Activated CD4-positive, alpha-beta memory T cell treated with anti-CD3 and anti-CD28 coated beads for 36 hours (primary cell): Measurements from ENCODE around the gene ST6GALNAC3. TPM values are rescaled to one million over a fixed set of nuclear protein-coding genes. Genes with fewer than 3 reads are reported as not detected.
"Not testable (repeated sequence)": the region's sequence is repeated elsewhere in the genome, so short reads cannot be mapped to it uniquely, and the experiment has no call there.

Source experiments
- CTCF ChIA-PET: fragments of 350-600 bp; sonication (Branson Sonifier 250); formaldehyde crosslinking; loops from one replicate; lab custom pipeline; 2021; ENCODE audit warnings: antibody characterized with exemption, inconsistent platforms; lab: Charles Lee
- POLR2A ChIA-PET: fragments of 350-600 bp; sonication (Branson Sonifier 250); formaldehyde crosslinking; loops from one replicate; lab custom pipeline; 2021; ENCODE audit warnings: antibody characterized with exemption; lab: Charles Lee
- DNase-seq: peaks from one replicate; pipeline ENCODE4 v3.0.0-alpha.2; 2020
- H3K27ac Mint-ChIP-seq: one replicate; pipeline ENCODE4 v1.8.0; 2021; ENCODE audit warnings: mixed read lengths
- H3K27me3 Mint-ChIP-seq: one replicate; pipeline ENCODE4 v1.8.0; 2021; ENCODE audit warnings: mixed read lengths
- H3K36me3 Mint-ChIP-seq: one replicate; pipeline ENCODE4 v1.8.0; 2021; ENCODE audit warnings: mixed read lengths
- H3K4me1 Mint-ChIP-seq: one replicate; pipeline ENCODE4 v1.8.0; 2021; ENCODE audit warnings: low read depth, mixed read lengths
- H3K4me3 Mint-ChIP-seq: one replicate; pipeline ENCODE4 v1.8.0; 2021; ENCODE audit warnings: mild to moderate bottlenecking, mixed read lengths
- H3K9me3 Mint-ChIP-seq: one replicate; pipeline ENCODE4 v1.8.0; 2021; ENCODE audit warnings: mixed read lengths
- intact Hi-C: fragments of 100-400 bp; cut with micrococcal nuclease; formaldehyde crosslinking; loops from one replicate; pipeline ENCODE4 v1.15.1; 2023
- total RNA-seq, 2 experiments: library from RNA; stranded (reverse); gene quantifications; one replicate each; pipeline ENCODE4 v1.2.3, GENCODE V29; 2021

The ST6GALNAC3 gene
- total RNA-seq, 2 experiments from 2014 or later, result 0.26 to 0.41 TPM

- H3K4me1 Mint-ChIP-seq, result no peaks in the 10 kb centered on the region
- H3K36me3 Mint-ChIP-seq, result no peaks in the 10 kb centered on the region
- no peak for DNase-seq
- no peaks in the 10 kb centered on the region for H3K27me3 Mint-ChIP-seq
- H3K27ac Mint-ChIP-seq, result no peak overlapping the region
- intact Hi-C loops, result no loop called here
- ChIA-PET POLR2A (no interaction called here), CTCF (no interaction called here)
- no peak overlapping the region for H3K4me3 Mint-ChIP-seq
- no peaks in the 10 kb centered on the region for H3K9me3 Mint-ChIP-seq
Observed at GRCh38 chr1:76639181-76639580, 564.6 kb downstream of the ST6GALNAC3 start.

- intact Hi-C loops, result loop anchor here (1.0 kb wide), 1 partner anchor 40 kb away; no protein-coding TSS in a partner anchor
- H3K27me3 Mint-ChIP-seq, result no peaks in the 10 kb centered on the region
- no peaks in the 10 kb centered on the region for H3K36me3 Mint-ChIP-seq
- no peak for DNase-seq
- H3K4me3 Mint-ChIP-seq, result no peak overlapping the region
- ChIA-PET CTCF (no interaction called here), POLR2A (no interaction called here)
- no peak overlapping the region for H3K27ac Mint-ChIP-seq
- H3K4me1 Mint-ChIP-seq, result no peaks in the 10 kb centered on the region
- no peaks in the 10 kb centered on the region for H3K9me3 Mint-ChIP-seq
Observed at GRCh38 chr1:76640092-76640491, 565.5 kb downstream of the ST6GALNAC3 start.

DNA sequence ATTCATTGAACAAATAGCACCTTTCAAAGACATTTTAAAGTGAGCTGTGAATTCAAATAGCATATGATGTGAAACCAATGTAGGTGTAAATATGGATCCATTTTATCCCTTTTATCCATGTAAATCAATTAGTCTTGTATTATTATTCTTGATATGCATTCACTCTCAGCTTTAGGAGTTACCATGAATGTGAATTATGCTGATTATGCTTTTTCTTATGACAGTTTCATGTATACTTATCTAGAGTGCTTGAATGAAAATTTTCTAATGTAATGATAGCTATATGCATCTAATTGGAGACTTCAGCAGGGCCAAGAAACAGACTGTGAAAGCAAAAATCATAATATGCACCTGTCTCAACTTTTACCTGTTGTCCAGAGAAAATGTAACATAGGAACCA, 566.2 kb downstream of the ST6GALNAC3 start:
- no peak overlapping the region for H3K27ac Mint-ChIP-seq
- CTCF ChIA-PET, result no interaction called here

GRCh38 chr1:76644139-76644538, 569.6 kb downstream of the ST6GALNAC3 start:
- Mint-ChIP-seq H3K4me3 (no peak overlapping the region), H3K36me3 (no peaks in the 10 kb centered on the region), H3K9me3 (peaks cover under 1% of the 10 kb centered on the region), H3K27ac (no peak overlapping the region), H3K4me1 (no peaks in the 10 kb centered on the region), H3K27me3 (no peaks in the 10 kb centered on the region)
- CTCF ChIA-PET, result no interaction called here
- intact Hi-C loops, result no loop called here
- no peak for DNase-seq
- POLR2A ChIA-PET, result no interaction called here

More for the DNA sequence above, 566.2 kb downstream of the ST6GALNAC3 start:
- no peaks in the 10 kb centered on the region for H3K4me1 Mint-ChIP-seq
- no peaks in the 10 kb centered on the region for H3K27me3 Mint-ChIP-seq
- DNase-seq, result no peak
- intact Hi-C loops, result loop anchor here (1.0 kb wide), 1 partner anchor 40 kb away; no protein-coding TSS in a partner anchor
- H3K9me3 Mint-ChIP-seq, result no peaks in the 10 kb centered on the region
- no peaks in the 10 kb centered on the region for H3K36me3 Mint-ChIP-seq
- no peak overlapping the region for H3K4me3 Mint-ChIP-seq
- POLR2A ChIA-PET, result no interaction called here

DNA sequence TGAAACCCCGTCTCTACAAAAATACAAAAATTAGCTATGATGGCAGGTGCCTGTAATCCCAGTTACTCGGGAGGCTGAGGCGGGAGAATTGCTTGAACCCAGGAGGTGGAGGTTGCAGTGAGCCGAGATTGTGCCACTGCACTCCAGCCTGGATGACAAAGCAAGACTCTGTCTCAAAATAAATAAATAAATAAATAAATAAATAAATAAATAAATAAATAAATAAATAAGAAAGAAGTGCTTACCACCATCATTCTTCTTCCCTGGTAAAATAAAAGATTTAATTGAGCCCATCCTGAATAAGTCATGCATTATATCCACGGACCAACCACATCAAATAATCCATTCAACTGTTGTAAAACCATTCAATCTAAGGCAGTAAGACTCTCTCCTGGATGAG, 578.3 kb downstream of the ST6GALNAC3 start:
- H3K36me3 Mint-ChIP-seq, H3K4me3 Mint-ChIP-seq, H3K4me1 Mint-ChIP-seq, POLR2A ChIA-PET, intact Hi-C loops, H3K27me3 Mint-ChIP-seq, CTCF ChIA-PET, H3K27ac Mint-ChIP-seq, DNase-seq: not testable (repeated sequence)
- peaks cover 25% of the 10 kb centered on the region for H3K9me3 Mint-ChIP-seq

GRCh38 chr1:76657623-76658022, 583.1 kb downstream of the ST6GALNAC3 start:
- CTCF ChIA-PET, result no interaction called here
- Mint-ChIP-seq H3K27me3 (no peaks in the 10 kb centered on the region), H3K27ac (no peak overlapping the region), H3K4me1 (no peaks in the 10 kb centered on the region), H3K9me3 (peaks cover 10% of the 10 kb centered on the region), H3K36me3 (no peaks in the 10 kb centered on the region), H3K4me3 (no peak overlapping the region)
- POLR2A ChIA-PET, result no interaction called here
- no peak for DNase-seq
- intact Hi-C loops, result no loop called here

DNA sequence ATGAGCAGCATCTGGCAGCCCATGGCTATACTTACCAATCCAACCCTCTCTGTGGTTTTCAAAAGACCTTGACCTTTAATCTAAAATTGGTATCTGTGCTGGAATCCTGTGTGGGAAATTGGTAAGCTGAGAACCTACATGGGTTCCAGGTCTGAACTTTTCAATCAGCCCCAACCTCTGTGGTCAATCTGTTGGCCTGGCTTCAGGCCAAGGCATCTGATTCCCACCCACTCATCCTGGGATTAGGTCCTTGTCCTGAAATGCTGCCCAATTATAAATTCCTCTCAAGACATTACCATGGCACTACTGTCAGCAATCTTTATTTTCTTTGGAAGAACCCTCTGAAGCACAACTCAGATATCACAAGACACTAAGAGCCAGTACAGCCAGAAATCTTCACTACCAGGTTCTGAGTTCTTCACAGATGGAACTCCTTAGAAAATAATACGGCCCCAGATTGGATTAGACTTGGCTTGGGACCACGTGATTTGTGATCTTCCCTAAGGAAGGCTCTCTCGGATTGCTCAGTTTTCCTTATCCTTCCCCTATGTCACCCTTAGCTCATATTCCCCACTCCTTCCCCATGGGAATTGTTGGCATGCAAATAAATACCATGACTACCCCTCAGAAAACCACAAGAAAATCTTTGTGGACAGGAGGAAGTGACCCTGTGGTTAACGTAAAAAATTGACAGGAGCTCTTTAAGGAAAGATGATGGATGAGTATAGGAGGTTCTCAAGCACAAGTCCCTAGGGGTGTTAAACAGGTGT, 584.8 kb downstream of the ST6GALNAC3 start:
- Mint-ChIP-seq H3K36me3 (no peaks in the 10 kb centered on the region), H3K27me3 (no peaks in the 10 kb centered on the region), H3K4me3 (no peak overlapping the region), H3K9me3 (peaks cover 10% of the 10 kb centered on the region), H3K4me1 (no peaks in the 10 kb centered on the region), H3K27ac (no peak overlapping the region)
- DNase-seq, result no peak
- CTCF ChIA-PET, result no interaction called here
- POLR2A ChIA-PET, result no interaction called here
- intact Hi-C loops, result no loop called here

DNA sequence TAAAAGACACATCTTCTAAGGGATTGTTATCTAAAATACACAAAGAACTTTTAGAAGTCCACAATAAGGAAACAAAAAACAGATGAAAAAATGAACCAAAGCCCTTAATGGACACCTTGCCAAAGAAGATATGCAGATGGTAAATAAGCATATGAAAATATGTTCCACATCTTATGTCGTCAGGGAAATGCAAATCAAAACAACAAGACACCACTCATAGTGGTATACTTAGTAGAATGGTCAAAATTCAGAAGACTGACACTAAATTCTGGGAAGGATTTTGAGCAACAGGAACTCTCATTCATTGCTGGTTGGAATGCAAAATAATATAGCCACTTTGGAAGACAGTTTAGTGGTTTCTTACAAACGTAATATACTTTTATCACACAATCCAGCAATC, 587.0 kb downstream of the ST6GALNAC3 start:
- Mint-ChIP-seq H3K4me3 (no peak overlapping the region), H3K4me1 (no peaks in the 10 kb centered on the region), H3K27ac (no peak overlapping the region), H3K27me3 (no peaks in the 10 kb centered on the region), H3K36me3 (no peaks in the 10 kb centered on the region), H3K9me3 (peaks cover 10% of the 10 kb centered on the region)
- intact Hi-C loops, result no loop called here
- CTCF ChIA-PET, result no interaction called here
- POLR2A ChIA-PET, result no interaction called here
- no peak for DNase-seq

- Mint-ChIP-seq H3K9me3 (peaks cover 2% of the 10 kb centered on the region), H3K4me1 (no peaks in the 10 kb centered on the region), H3K27me3 (no peaks in the 10 kb centered on the region), H3K27ac (no peak overlapping the region), H3K4me3 (no peak overlapping the region), H3K36me3 (no peaks in the 10 kb centered on the region)
- DNase-seq, result no peak
- ChIA-PET POLR2A (no interaction called here), CTCF (no interaction called here)
- intact Hi-C loops, result no loop called here
Observed at GRCh38 chr1:76666499-76666898, 592.0 kb downstream of the ST6GALNAC3 start.

GRCh38 chr1:76668046-76668445, 593.5 kb downstream of the ST6GALNAC3 start:
- no peaks in the 10 kb centered on the region for H3K4me1 Mint-ChIP-seq
- no peak overlapping the region for H3K27ac Mint-ChIP-seq
- no peak for DNase-seq
- H3K9me3 Mint-ChIP-seq, result peaks cover 2% of the 10 kb centered on the region
- H3K27me3 Mint-ChIP-seq, result peaks cover 1% of the 10 kb centered on the region
- POLR2A ChIA-PET, result no interaction called here
- H3K4me3 Mint-ChIP-seq, result no peak overlapping the region
- CTCF ChIA-PET, result no interaction called here
- H3K36me3 Mint-ChIP-seq, result no peaks in the 10 kb centered on the region
- intact Hi-C loops, result no loop called here

DNA sequence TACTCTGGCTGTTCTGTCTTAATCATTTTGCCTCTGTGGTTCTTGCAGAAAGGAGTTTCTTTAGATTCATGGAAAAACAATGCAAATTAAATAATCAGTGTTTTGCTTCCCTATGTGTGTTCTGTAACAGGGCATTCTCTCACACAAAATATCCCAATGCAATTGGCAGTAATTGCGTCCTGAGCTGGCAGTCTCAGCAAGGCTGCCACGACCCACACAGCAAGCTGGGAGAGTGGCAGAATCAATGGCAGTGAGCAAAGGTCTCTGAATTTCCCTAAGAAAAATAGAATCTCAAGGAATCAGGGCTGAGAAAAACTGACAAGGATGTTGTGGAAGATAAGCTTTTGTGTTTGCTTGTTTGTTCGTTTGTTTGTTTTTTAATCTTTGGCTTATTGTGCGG, 594.6 kb downstream of the ST6GALNAC3 start:
- H3K27ac Mint-ChIP-seq, result no peak overlapping the region
- POLR2A ChIA-PET, result no interaction called here
- no peaks in the 10 kb centered on the region for H3K4me1 Mint-ChIP-seq
- H3K27me3 Mint-ChIP-seq, result peaks cover 1% of the 10 kb centered on the region
- no peak overlapping the region for H3K4me3 Mint-ChIP-seq
- intact Hi-C loops, result no loop called here
- no peaks in the 10 kb centered on the region for H3K36me3 Mint-ChIP-seq
- no peak for DNase-seq
- H3K9me3 Mint-ChIP-seq, result peaks cover 2% of the 10 kb centered on the region
- CTCF ChIA-PET, result no interaction called here

DNA sequence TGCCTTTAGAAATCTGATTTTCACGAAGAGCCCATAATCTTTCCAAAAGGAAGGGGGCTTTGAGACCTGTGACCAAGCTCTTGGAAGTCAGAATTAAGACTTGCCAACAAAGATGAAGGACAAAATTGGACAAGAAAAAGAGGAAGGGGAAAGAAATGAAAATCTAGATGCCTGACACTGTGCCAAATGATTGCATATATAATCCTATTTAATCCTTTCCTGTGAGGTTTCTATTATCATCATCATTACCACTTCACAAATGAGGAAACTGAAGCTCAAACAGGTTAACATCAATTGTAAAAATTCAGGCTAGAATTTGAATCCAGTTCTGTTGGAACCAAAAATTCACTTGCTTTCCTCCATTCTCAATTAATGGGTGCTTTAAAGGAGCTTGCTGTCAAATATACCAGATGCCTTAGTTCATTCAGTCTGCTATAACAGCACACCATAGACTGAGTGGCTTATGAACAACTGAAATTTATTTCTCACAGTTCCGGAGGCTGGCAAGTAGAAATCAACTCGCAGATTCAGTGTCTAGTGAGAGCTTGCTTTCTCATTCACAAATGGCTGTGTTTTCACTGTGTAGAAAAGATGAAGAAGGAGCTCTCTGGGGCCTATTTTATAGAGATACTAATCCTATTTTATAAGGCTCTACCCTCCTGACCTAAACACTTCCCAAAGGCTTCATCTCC, 595.2 kb downstream of the ST6GALNAC3 start:
- no peaks in the 10 kb centered on the region for H3K36me3 Mint-ChIP-seq
- CTCF ChIA-PET, result no interaction called here
- H3K9me3 Mint-ChIP-seq, result peaks cover 2% of the 10 kb centered on the region
- intact Hi-C loops, result no loop called here
- DNase-seq, result no peak
- POLR2A ChIA-PET, result no interaction called here
- H3K4me3 Mint-ChIP-seq, result no peak overlapping the region
- peaks cover 1% of the 10 kb centered on the region for H3K27me3 Mint-ChIP-seq
- H3K4me1 Mint-ChIP-seq, result no peaks in the 10 kb centered on the region
- no peak overlapping the region for H3K27ac Mint-ChIP-seq
